ENCODE data around the gene CXCL9.
"Not testable (repeated sequence)": the region's sequence is repeated elsewhere in the genome, so short reads cannot be mapped to it uniquely, and the experiment has no call there.

CXCL9 gene

GRCh38 chr4:76007089-76007862 lies at the start of gene CXCL9:
Gene CXCL9, minus strand, starts transcription at chr4:76007509. Its CDS starts 60 bp downstream, at chr4:76007449.
- no peak for DNase-seq

GRCh38 chr4:76055421-76055820 lies 48.1 kb upstream of the CXCL9 start:
- DNase-seq, result no peak

GRCh38 chr4:76055016-76055415 lies 47.7 kb upstream of the CXCL9 start:
- DNase-seq, result no peak

- DNase-seq, result no peak
Measured at GRCh38 chr4:76053730-76054129, 46.4 kb upstream of the CXCL9 start.

- not testable (repeated sequence) for DNase-seq
Measured at GRCh38 chr4:76050560-76051050, 43.3 kb upstream of the CXCL9 start.

- DNase-seq, result not testable (repeated sequence)
Measured at GRCh38 chr4:76049860-76050416, 42.6 kb upstream of the CXCL9 start.

GRCh38 chr4:76044686-76045085 lies 37.4 kb upstream of the CXCL9 start:
- DNase-seq, result not testable (repeated sequence)

GRCh38 chr4:76043306-76043705 lies 36.0 kb upstream of the CXCL9 start:
- not testable (repeated sequence) for DNase-seq

- DNase-seq, result not testable (repeated sequence)
Measured at GRCh38 chr4:76042241-76042998, 35.1 kb upstream of the CXCL9 start.

GRCh38 chr4:76036855-76037254 lies 29.5 kb upstream of the CXCL9 start:
- DNase-seq, result no peak

GRCh38 chr4:76035799-76036380 lies 28.6 kb upstream of the CXCL9 start, which contains the start of gene CXCL11:
Gene CXCL11, minus strand, starts transcription at chr4:76036070. Its CDS starts 83 bp downstream, at chr4:76035987.
- peak; percentile 82 for DNase-seq

GRCh38 chr4:76035141-76035540 lies 27.8 kb upstream of the CXCL9 start:
- DNase-seq, result peak; percentile 91

- DNase-seq, result peak; percentile 77
Measured at GRCh38 chr4:76029300-76029699, 22.0 kb upstream of the CXCL9 start.

GRCh38 chr4:76028350-76028765 lies 21.0 kb upstream of the CXCL9 start:
- peak; percentile 96 for DNase-seq

- peak; percentile 43 for DNase-seq
Measured at GRCh38 chr4:76024065-76024464, 16.8 kb upstream of the CXCL9 start.

- peak; percentile 94 for DNase-seq
Measured at GRCh38 chr4:76023389-76023788, 16.1 kb upstream of the CXCL9 start, which contains the start of gene CXCL10. Gene CXCL10, minus strand, starts transcription at chr4:76023497. Its CDS starts 66 bp downstream, at chr4:76023431.

GRCh38 chr4:76022677-76023076 lies 15.4 kb upstream of the CXCL9 start:
- DNase-seq, result no peak

- DNase-seq, result peak; percentile 40
Measured at GRCh38 chr4:76022031-76022430, 14.7 kb upstream of the CXCL9 start.

GRCh38 chr4:76017056-76017686 lies 9.9 kb upstream of the CXCL9 start:
- DNase-seq, result no peak

- no peak for DNase-seq
Measured at GRCh38 chr4:76016393-76016792, 9.1 kb upstream of the CXCL9 start.

- DNase-seq, result no peak
Measured at GRCh38 chr4:76013540-76013939, 6.2 kb upstream of the CXCL9 start.

GRCh38 chr4:76012388-76012801 lies 5.1 kb upstream of the CXCL9 start:
- DNase-seq, result no peak
